ENCODE results near the gene ANKFN1. TPM values are rescaled to one million over a fixed set of nuclear protein-coding genes. Genes with fewer than 3 reads are reported as not detected.

The ANKFN1 gene
- total RNA-seq, 1 donor from 2014 or later = not detected

DNA sequence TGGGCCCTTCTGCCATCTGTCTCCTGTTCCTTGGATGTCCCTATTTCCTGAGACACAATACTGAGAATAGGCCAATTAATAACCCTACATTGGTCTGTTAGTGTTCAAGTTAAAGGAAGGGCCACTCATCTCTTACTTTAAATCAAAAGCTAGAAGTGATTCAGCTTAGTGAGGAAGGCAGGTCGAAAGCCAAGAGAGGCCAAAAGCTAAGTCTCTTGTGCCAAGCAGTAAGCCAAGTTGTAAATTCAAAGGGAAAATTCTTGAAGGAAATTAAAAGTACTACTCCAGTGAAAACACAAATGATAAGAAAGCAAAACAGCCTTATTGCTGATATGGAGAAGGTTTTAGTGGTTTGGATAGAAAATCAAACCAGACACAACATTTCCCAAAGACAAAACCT lies 28.8 kb downstream of the ANKFN1 start:
- DNase-seq = no peak
- Mint-ChIP-seq H3K27ac (no peak overlapping the region), H3K27me3 (no peaks in the 10 kb centered on the region), H3K9me3 (no peaks in the 10 kb centered on the region), H3K4me1 (no peaks in the 10 kb centered on the region), H3K4me3 (no peak overlapping the region), H3K36me3 (ENCODE audit: low read depth) (no peaks in the 10 kb centered on the region)
- intact Hi-C loops (cut with micrococcal nuclease) = no loop called here

DNA sequence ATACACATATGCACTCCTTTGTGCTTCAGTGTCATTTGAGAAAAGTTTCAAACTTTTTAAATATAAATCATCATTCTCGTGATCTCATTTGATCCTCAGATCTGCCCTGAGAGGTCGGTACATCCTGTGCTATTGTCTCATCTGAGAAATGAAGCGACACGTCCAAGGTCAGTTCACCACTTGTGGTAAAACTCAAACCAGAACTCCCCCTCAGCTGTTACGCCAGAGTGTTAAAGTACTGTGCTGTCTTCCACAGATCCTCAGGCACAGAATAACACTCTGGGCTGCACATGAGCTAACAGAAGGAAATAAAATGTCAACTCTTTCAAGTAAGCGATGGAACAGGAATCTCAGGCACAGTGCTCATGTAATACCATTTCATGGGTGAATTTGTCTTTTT lies 31.4 kb downstream of the ANKFN1 start:
- intact Hi-C loops (cut with micrococcal nuclease) = no loop called here

GRCh38 chr17:56185491-56186221 lies 32.4 kb downstream of the ANKFN1 start:
- no peaks in the 10 kb centered on the region for H3K27me3 Mint-ChIP-seq
- H3K9me3 Mint-ChIP-seq = no peaks in the 10 kb centered on the region
- no peaks in the 10 kb centered on the region for H3K4me1 Mint-ChIP-seq
- intact Hi-C loops (cut with micrococcal nuclease) = no loop called here
- DNase-seq = no peak
- H3K36me3 Mint-ChIP-seq (ENCODE audit: low read depth) = no peaks in the 10 kb centered on the region
- no peak overlapping the region for H3K4me3 Mint-ChIP-seq
- no peak overlapping the region for H3K27ac Mint-ChIP-seq

More for the DNA sequence above, 31.4 kb downstream of the ANKFN1 start:
- no peak for DNase-seq
- Mint-ChIP-seq H3K4me3 (no peak overlapping the region), H3K9me3 (no peaks in the 10 kb centered on the region), H3K27me3 (no peaks in the 10 kb centered on the region), H3K4me1 (no peaks in the 10 kb centered on the region), H3K36me3 (ENCODE audit: low read depth) (no peaks in the 10 kb centered on the region), H3K27ac (no peak overlapping the region)

- Mint-ChIP-seq H3K27ac (no peak overlapping the region), H3K9me3 (no peaks in the 10 kb centered on the region), H3K36me3 (ENCODE audit: low read depth) (no peaks in the 10 kb centered on the region), H3K4me3 (no peak overlapping the region), H3K27me3 (no peaks in the 10 kb centered on the region), H3K4me1 (no peaks in the 10 kb centered on the region)
- no peak for DNase-seq
- intact Hi-C loops (cut with micrococcal nuclease) = no loop called here
These were observed 33.0 kb downstream of the ANKFN1 start for GRCh38 chr17:56186222-56186786.

GRCh38 chr17:56203430-56203829 lies 50.2 kb downstream of the ANKFN1 start:
- intact Hi-C loops (cut with micrococcal nuclease) = no loop called here
- no peaks in the 10 kb centered on the region for H3K27me3 Mint-ChIP-seq
- no peaks in the 10 kb centered on the region for H3K36me3 Mint-ChIP-seq (ENCODE audit: low read depth)
- H3K4me1 Mint-ChIP-seq = peaks cover 7% of the 10 kb centered on the region
- no peak overlapping the region for H3K4me3 Mint-ChIP-seq
- no peak for DNase-seq
- peaks cover 6% of the 10 kb centered on the region for H3K9me3 Mint-ChIP-seq
- no peak overlapping the region for H3K27ac Mint-ChIP-seq

DNA sequence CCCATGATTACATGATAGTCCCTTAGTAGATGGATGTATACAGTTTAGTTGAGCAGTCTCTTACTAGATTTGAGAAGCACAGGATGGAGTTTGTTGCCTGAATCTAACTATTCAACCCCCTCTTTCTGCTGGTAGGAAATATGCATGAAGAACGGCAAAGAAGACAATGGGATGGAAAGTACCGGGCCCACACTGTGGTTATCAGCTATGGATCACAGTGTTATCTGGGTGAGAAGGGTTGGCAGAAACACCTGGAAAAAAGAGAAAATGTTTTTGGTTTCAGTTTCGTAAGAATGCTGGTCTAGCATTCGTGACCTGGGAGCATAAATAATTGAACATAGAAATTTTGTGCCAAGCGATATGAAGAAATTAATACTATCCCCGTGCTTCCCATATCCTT lies 53.1 kb downstream of the ANKFN1 start:
- H3K4me3 Mint-ChIP-seq = no peak overlapping the region
- H3K9me3 Mint-ChIP-seq = peaks cover 6% of the 10 kb centered on the region
- no peaks in the 10 kb centered on the region for H3K36me3 Mint-ChIP-seq (ENCODE audit: low read depth)
- DNase-seq = no peak
- peaks cover 7% of the 10 kb centered on the region for H3K4me1 Mint-ChIP-seq
- H3K27ac Mint-ChIP-seq = no peak overlapping the region
- intact Hi-C loops (cut with micrococcal nuclease) = no loop called here
- H3K27me3 Mint-ChIP-seq = no peaks in the 10 kb centered on the region

DNA sequence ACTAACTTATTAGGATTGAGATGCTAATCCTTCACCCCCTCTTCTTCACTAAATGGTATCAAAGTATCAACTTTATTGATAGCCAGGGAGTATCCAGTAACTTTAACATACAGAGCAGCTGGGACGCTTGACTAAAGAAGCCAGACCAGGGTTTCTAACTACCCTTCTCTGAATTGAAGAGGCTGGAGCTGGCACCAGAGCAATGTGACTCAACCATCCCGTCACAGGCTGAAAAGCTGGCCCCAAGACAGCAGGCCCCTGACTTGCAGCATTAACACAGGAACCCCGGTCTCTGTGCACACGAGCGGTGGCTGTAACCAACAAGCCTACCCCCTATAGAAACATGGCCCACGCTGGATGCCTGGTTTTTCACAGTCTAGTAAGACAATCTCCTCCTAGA lies 59.8 kb downstream of the ANKFN1 start:
- no peak for DNase-seq
- H3K27me3 Mint-ChIP-seq = peaks cover 2% of the 10 kb centered on the region
- H3K4me1 Mint-ChIP-seq = no peaks in the 10 kb centered on the region
- H3K4me3 Mint-ChIP-seq = no peak overlapping the region
- no peaks in the 10 kb centered on the region for H3K9me3 Mint-ChIP-seq
- intact Hi-C loops (cut with micrococcal nuclease) = no loop called here
- H3K36me3 Mint-ChIP-seq (ENCODE audit: low read depth) = no peaks in the 10 kb centered on the region
- H3K27ac Mint-ChIP-seq = no peak overlapping the region

DNA sequence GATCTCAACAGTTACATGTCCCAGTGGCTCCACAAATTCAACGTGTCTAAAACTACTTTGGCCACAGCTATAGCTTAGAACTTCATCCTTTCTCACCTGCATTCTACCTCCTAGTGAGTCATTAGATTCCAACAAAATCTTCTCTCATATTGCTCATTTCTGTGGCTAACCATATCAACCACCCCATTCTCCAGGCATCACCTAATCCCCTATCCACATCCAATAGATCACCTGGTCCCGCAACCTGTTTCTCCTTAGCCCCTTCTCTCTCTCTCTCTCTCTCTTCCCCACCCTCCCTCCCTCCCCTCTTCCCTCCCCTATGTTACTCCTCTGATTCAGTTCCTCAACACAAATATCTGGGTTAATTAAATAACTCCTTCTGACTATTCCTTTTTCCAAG lies 64.6 kb downstream of the ANKFN1 start:
- peaks cover 2% of the 10 kb centered on the region for H3K27me3 Mint-ChIP-seq
- H3K4me1 Mint-ChIP-seq = no peaks in the 10 kb centered on the region
- intact Hi-C loops (cut with micrococcal nuclease) = no loop called here
- H3K27ac Mint-ChIP-seq = no peak overlapping the region
- H3K4me3 Mint-ChIP-seq = no peak overlapping the region
- no peaks in the 10 kb centered on the region for H3K36me3 Mint-ChIP-seq (ENCODE audit: low read depth)
- DNase-seq = no peak
- no peaks in the 10 kb centered on the region for H3K9me3 Mint-ChIP-seq

DNA sequence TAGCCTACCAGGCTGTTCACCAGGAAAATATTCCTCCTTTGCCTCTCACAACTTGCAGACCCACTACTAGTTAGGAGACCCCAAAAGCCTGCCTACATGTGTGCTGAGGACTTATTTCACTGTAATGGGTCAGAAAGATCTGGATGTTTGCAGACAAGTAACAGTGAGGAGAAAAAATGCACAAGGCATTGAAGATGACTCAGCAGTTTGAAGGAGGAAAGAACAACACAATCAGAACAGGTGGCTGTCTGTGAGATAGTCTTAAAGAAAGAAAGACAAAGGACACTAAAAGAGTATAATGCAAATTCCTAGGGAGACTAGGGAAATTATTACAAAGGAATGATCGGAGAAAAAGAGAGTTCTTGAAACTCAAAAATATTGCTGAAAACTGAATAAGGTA lies 69.0 kb downstream of the ANKFN1 start:
- Mint-ChIP-seq H3K27ac (no peak overlapping the region), H3K4me3 (no peak overlapping the region), H3K27me3 (peaks cover 7% of the 10 kb centered on the region), H3K4me1 (no peaks in the 10 kb centered on the region), H3K9me3 (no peaks in the 10 kb centered on the region), H3K36me3 (ENCODE audit: low read depth) (no peaks in the 10 kb centered on the region)
- intact Hi-C loops (cut with micrococcal nuclease) = no loop called here
- no peak for DNase-seq

- no peak overlapping the region for H3K27ac Mint-ChIP-seq
- no peaks in the 10 kb centered on the region for H3K36me3 Mint-ChIP-seq (ENCODE audit: low read depth)
- no peak for DNase-seq
- no peak overlapping the region for H3K4me3 Mint-ChIP-seq
- H3K9me3 Mint-ChIP-seq = no peaks in the 10 kb centered on the region
- intact Hi-C loops (cut with micrococcal nuclease) = no loop called here
- peaks cover 9% of the 10 kb centered on the region for H3K27me3 Mint-ChIP-seq
- peaks cover 2% of the 10 kb centered on the region for H3K4me1 Mint-ChIP-seq
These were observed 77.4 kb downstream of the ANKFN1 start for GRCh38 chr17:56230660-56231059.

DNA sequence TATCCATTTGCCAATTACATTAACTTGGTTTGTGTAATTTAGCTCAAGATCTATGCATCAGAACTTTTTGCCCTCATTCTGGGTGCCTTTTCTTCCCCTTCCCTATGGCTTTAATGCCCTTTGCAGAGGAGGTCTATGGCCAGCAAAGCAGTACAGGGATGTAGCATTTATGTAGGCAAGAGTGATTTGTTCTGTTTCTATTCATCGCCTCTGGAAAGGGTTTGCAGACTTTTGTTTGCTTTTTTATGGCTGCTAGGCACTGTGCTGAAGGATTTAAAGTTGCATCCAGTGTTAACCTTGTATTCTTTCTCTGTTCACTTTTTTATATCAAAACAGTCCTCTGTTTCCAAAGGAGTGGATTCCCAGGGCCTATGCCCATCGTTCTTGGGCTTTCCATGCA lies 78.0 kb downstream of the ANKFN1 start:
- Mint-ChIP-seq H3K27me3 (peaks cover 6% of the 10 kb centered on the region), H3K4me3 (no peak overlapping the region), H3K27ac (no peak overlapping the region), H3K9me3 (no peaks in the 10 kb centered on the region), H3K36me3 (ENCODE audit: low read depth) (no peaks in the 10 kb centered on the region), H3K4me1 (peaks cover 2% of the 10 kb centered on the region)
- intact Hi-C loops (cut with micrococcal nuclease) = no loop called here
- no peak for DNase-seq

DNA sequence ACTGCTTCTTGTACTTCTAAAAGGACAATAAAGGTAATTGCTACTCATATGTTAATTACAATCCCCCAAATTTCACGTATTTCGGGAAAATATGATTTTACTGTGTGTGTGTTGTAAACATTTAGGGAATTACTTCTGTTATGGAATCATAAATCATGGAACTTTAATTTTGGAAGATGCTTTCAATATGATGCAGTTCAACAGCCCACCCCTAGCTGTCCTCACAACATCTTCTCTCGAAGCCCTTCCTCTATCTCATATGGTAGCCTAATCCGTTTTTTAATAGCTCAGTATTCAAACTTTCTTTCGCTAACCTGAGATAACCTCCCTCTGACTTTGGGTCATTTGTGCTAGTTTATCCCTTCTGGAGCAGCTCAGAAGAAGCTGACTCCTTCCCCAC lies 78.4 kb downstream of the ANKFN1 start:
- no peaks in the 10 kb centered on the region for H3K9me3 Mint-ChIP-seq
- intact Hi-C loops (cut with micrococcal nuclease) = no loop called here
- H3K4me3 Mint-ChIP-seq = no peak overlapping the region
- H3K4me1 Mint-ChIP-seq = peaks cover 2% of the 10 kb centered on the region
- peaks cover 4% of the 10 kb centered on the region for H3K27me3 Mint-ChIP-seq
- H3K36me3 Mint-ChIP-seq (ENCODE audit: low read depth) = no peaks in the 10 kb centered on the region
- no peak for DNase-seq
- H3K27ac Mint-ChIP-seq = no peak overlapping the region

DNA sequence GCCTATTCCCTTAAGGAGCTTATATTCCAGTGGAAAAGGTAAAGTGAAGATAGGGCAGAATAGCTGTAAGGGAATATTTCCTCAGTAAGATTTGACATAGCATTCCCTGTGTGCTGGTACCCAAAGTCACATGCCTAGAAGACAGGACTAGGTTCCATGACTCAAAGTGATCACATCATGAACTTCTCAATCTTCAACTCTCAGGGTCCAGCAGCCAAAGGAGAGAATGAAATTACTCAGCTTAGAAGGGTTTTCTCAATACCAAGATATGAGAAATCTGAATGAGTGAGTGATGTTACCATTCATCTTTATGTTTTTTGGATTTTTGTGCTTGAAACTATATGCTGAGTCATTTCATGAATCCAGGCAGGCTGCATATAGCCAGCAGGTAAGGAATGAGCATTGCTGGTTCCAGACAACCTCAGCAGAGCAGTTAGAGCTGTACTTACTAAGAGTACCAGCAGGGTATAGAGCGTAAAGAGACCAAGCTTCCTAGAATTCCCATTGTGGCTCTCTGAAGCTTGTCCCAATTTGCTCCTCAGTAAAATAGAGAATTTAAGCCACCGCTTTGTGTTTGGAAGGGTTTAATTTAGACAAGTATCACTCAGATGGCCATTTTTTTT lies 91.1 kb downstream of the ANKFN1 start:
- Mint-ChIP-seq H3K9me3 (no peaks in the 10 kb centered on the region), H3K36me3 (ENCODE audit: low read depth) (no peaks in the 10 kb centered on the region), H3K27me3 (peaks cover 4% of the 10 kb centered on the region), H3K4me1 (no peaks in the 10 kb centered on the region), H3K4me3 (no peak overlapping the region), H3K27ac (no peak overlapping the region)
- intact Hi-C loops (cut with micrococcal nuclease) = no loop called here
- DNase-seq = no peak

GRCh38 chr17:56247816-56248215 lies 94.5 kb downstream of the ANKFN1 start:
- Mint-ChIP-seq H3K4me3 (no peak overlapping the region), H3K4me1 (no peaks in the 10 kb centered on the region), H3K27me3 (peaks cover 5% of the 10 kb centered on the region), H3K9me3 (no peaks in the 10 kb centered on the region), H3K36me3 (ENCODE audit: low read depth) (no peaks in the 10 kb centered on the region), H3K27ac (no peak overlapping the region)
- DNase-seq = no peak
- intact Hi-C loops (cut with micrococcal nuclease) = no loop called here

Data from activated CD4-positive, alpha-beta T cell treated with anti-CD3 and anti-CD28 coated beads, Interleukin-2, amount 10 ng/mL, durations not matched to agents 24 days and 14 days (primary cell).